H9 (cell line): ENCODE data around the gene PHF8. TPM values are rescaled to one million over a fixed set of nuclear protein-coding genes. Genes with fewer than 3 reads are reported as not detected.

ENCODE experiments used
- DNase-seq: peaks from one replicate; pipeline ENCODE4 v3.0.0-alpha.2; 2017
- H2AFZ ChIP-seq: one replicate; pipeline ENCODE4 v1.6.1; 2013; ENCODE audit warnings: mild to moderate bottlenecking, low read length, control low read depth, moderate library complexity
- H2AK5ac ChIP-seq: 2 replicates; pipeline ENCODE4 v1.6.1; 2013; ENCODE audit warnings: low read length, control low read depth, mixed read lengths; ENCODE audit not compliant: insufficient read length
- H2BK120ac ChIP-seq: one replicate; pipeline ENCODE4 v1.6.1; 2013; ENCODE audit warnings: low read depth, mild to moderate bottlenecking, low read length, control low read depth, inconsistent platforms; ENCODE audit not compliant: poor library complexity, severe bottlenecking
- H2BK12ac ChIP-seq: 2 replicates; pipeline ENCODE4 v1.6.1; 2013; ENCODE audit warnings: low read length, control low read depth, mixed read lengths, low read depth; ENCODE audit not compliant: insufficient read length
- H2BK15ac ChIP-seq: 2 replicates; pipeline ENCODE4 v1.6.1; 2013; ENCODE audit warnings: low read depth, low read length, control low read depth
- H2BK20ac ChIP-seq: one replicate; pipeline ENCODE4 v1.6.1; 2013; ENCODE audit warnings: low read depth, mild to moderate bottlenecking, low read length, control low read depth, inconsistent platforms; ENCODE audit not compliant: poor library complexity, severe bottlenecking
- H2BK5ac ChIP-seq: 2 replicates; pipeline ENCODE4 v1.6.1; 2013; ENCODE audit warnings: low read length, control low read depth, mixed read lengths; ENCODE audit not compliant: insufficient read length
- H3K14ac ChIP-seq: 2 replicates; pipeline ENCODE4 v1.6.1; 2013; ENCODE audit warnings: low read length, control low read depth; ENCODE audit not compliant: insufficient read depth
- H3K18ac ChIP-seq: 2 replicates; pipeline ENCODE4 v1.6.1; 2013; ENCODE audit warnings: low read depth, mild to moderate bottlenecking, mixed read lengths, low read length, control low read depth; ENCODE audit not compliant: insufficient read length
- H3K23ac ChIP-seq: 2 replicates; pipeline ENCODE4 v1.6.1; 2013; ENCODE audit warnings: low read length, control low read depth, mixed read lengths, low read depth; ENCODE audit not compliant: insufficient read length
- H3K23me2 ChIP-seq: 2 replicates; pipeline ENCODE4 v1.6.1; 2013; ENCODE audit warnings: low read depth, mild to moderate bottlenecking, mixed read lengths, low read length, control low read depth; ENCODE audit not compliant: insufficient read length, poor library complexity, severe bottlenecking
- H3K27ac ChIP-seq: 2 replicates; pipeline ENCODE4 v1.5.1; 2013; ENCODE audit warnings: low read length, control low read depth, mixed read lengths, low read depth; ENCODE audit not compliant: insufficient read length
- H3K27me3 ChIP-seq: 2 replicates; pipeline ENCODE4 v1.6.1; 2013; ENCODE audit warnings: low read length, control low read depth, inconsistent platforms; ENCODE audit not compliant: insufficient read depth
- H3K4ac ChIP-seq: 2 replicates; pipeline ENCODE4 v1.6.1; 2013; ENCODE audit warnings: low read depth, mild to moderate bottlenecking, control low read depth, inconsistent platforms, low read length, moderate library complexity
- H3K4me1 ChIP-seq: 2 replicates; pipeline ENCODE4 v1.6.1; 2013; ENCODE audit warnings: low read length, control low read depth, inconsistent platforms; ENCODE audit not compliant: insufficient read depth
- H3K4me2 ChIP-seq: 2 replicates; pipeline ENCODE4 v1.6.1; 2013; ENCODE audit warnings: low read length, control low read depth, mixed read lengths; ENCODE audit not compliant: insufficient read length, insufficient read depth
- H3K56ac ChIP-seq: 2 replicates; pipeline ENCODE4 v1.6.1; 2013; ENCODE audit warnings: low read depth, mild to moderate bottlenecking, mixed read lengths, low read length, control low read depth; ENCODE audit not compliant: insufficient read length
- H3K79me1 ChIP-seq: 2 replicates; pipeline ENCODE4 v1.6.1; 2013; ENCODE audit warnings: low read depth, mild to moderate bottlenecking, moderate library complexity, low read length, control low read depth, inconsistent platforms; ENCODE audit not compliant: insufficient read depth, poor library complexity, severe bottlenecking
- H3K79me2 ChIP-seq: 2 replicates; pipeline ENCODE4 v1.6.1; 2013; ENCODE audit warnings: low read length, control low read depth, inconsistent platforms; ENCODE audit not compliant: insufficient read depth
- H3K9ac ChIP-seq: 2 replicates; pipeline ENCODE4 v1.6.1; 2013; ENCODE audit warnings: low read length, control low read depth, mixed read lengths; ENCODE audit not compliant: insufficient read length; ENCODE audit errors: extremely low read depth
- H3K9me3 ChIP-seq: one replicate; pipeline ENCODE4 v1.6.1; 2013; ENCODE audit warnings: low read depth, low read length, inconsistent platforms; ENCODE audit not compliant: control insufficient read depth
- H3T11ph ChIP-seq: one replicate; pipeline ENCODE4 v1.6.1; 2013; ENCODE audit warnings: mild to moderate bottlenecking, low read length, control low read depth, inconsistent platforms
- H4K20me1 ChIP-seq: one replicate; pipeline ENCODE4 v1.6.1; 2013; ENCODE audit not compliant: control insufficient read depth, insufficient read length, insufficient read depth
- H4K5ac ChIP-seq: 2 replicates; pipeline ENCODE4 v1.6.1; 2013; ENCODE audit warnings: low read depth, mild to moderate bottlenecking, mixed read lengths, low read length, control low read depth; ENCODE audit not compliant: insufficient read length
- H4K8ac ChIP-seq: replicated peaks from 2 replicates; pipeline ENCODE4 v1.6.1; 2013; ENCODE audit warnings: low read length, control low read depth, mixed read lengths, low read depth; ENCODE audit not compliant: insufficient read length
- H4K91ac ChIP-seq: 2 replicates; pipeline ENCODE4 v1.6.1; 2013; ENCODE audit warnings: low read depth, mild to moderate bottlenecking, moderate library complexity, mixed read lengths, low read length, control low read depth; ENCODE audit not compliant: insufficient read length
- H3K27ac Mint-ChIP-seq, 3 experiments: 2 replicates in 2 of 3; 3 replicates in 1 of 3; pipeline ENCODE4 v1.8.0; 2020 to 2021; ENCODE audit warnings: mixed read lengths in 3 of 3, mild to moderate bottlenecking in 1 of 3, moderate library complexity in 1 of 3
- H3K27me3 Mint-ChIP-seq: 2 replicates; pipeline ENCODE4 v1.8.0; 2021; ENCODE audit warnings: low read depth, mild to moderate bottlenecking, moderate library complexity, mixed read lengths
- H3K36me3 Mint-ChIP-seq, 3 experiments: 2 replicates in 2 of 3; 3 replicates in 1 of 3; pipeline ENCODE4 v1.8.0; 2020 to 2021; ENCODE audit warnings: low read depth in 3 of 3, mixed read lengths in 3 of 3; ENCODE audit not compliant: insufficient read depth in 1 of 3
- H3K4me1 Mint-ChIP-seq, 2 experiments: 2 replicates each; pipeline ENCODE4 v1.8.0; 2020; ENCODE audit warnings: mixed read lengths in 2 of 2
- H3K4me3 Mint-ChIP-seq, 2 experiments: 2 replicates in 1 of 2; 3 replicates in 1 of 2; pipeline ENCODE4 v1.8.0; 2020 to 2021; ENCODE audit warnings: mild to moderate bottlenecking in 2 of 2, mixed read lengths in 2 of 2, moderate library complexity in 1 of 2
- H3K9me3 Mint-ChIP-seq, 2 experiments: 2 replicates in 1 of 2; 3 replicates in 1 of 2; pipeline ENCODE4 v1.8.0; 2020; ENCODE audit warnings: mild to moderate bottlenecking in 2 of 2, mixed read lengths in 2 of 2, moderate library complexity in 1 of 2
- CTCF ChIP-seq: fragments of 200-600 bp; sonication (generic); conservative IDR thresholded peaks from 3 replicates; pipeline ENCODE4 v1.8.0; 2021; ENCODE audit warnings: antibody characterized with exemption, mild to moderate bottlenecking
- WGBS: extraction: QIAGEN DNeasy Blood & Tissue Kit; methylation state at CpG from one replicate; pipeline ENCODE4 v1.1.7; 2013; ENCODE audit warnings: missing lambda C conversion rate, low lambda C conversion rate, mixed read lengths; ENCODE audit not compliant: insufficient read length; ENCODE audit errors: extremely low coverage; 5-methylcytosine and 5-hydroxymethylcytosine counted together
- total RNA-seq: library from RNA; stranded (reverse); gene quantifications from 2 replicates; pipeline ENCODE4 v1.2.1, GENCODE V29; 2021

Gene PHF8
- total RNA-seq, 1 experiment from 2014 or later = 38.9 TPM

GRCh38 chrX:53969540-53969939 lies 74.7 kb downstream of the PHF8 start:
- H2BK15ac ChIP-seq = no peak overlapping the region
- H3K27ac ChIP-seq = no peak overlapping the region
- H3K18ac ChIP-seq = no peak overlapping the region
- Mint-ChIP-seq H3K4me3 (no peak overlapping the region), H3K36me3 (peaks cover 53 to 76% (median 63%) of the 10 kb centered on the region in 3 experiments), H3K9me3 (peaks cover 77 to 83% of the 10 kb centered on the region in 2 experiments), H3K27me3 (no peaks in the 10 kb centered on the region; the same call in 1 of the 2 replicates), H3K4me1 (no peaks in the 10 kb centered on the region), H3K27ac (no peak overlapping the region)
- H2BK20ac ChIP-seq = no peak overlapping the region
- no peaks in the 10 kb centered on the region for H3K4me1 ChIP-seq
- WGBS = no CpG with 5 or more reads among the region's 3 CpGs
- H2AK5ac ChIP-seq = no peak overlapping the region
- H3K27me3 ChIP-seq = no peaks in the 10 kb centered on the region
- no peak overlapping the region for H2BK5ac ChIP-seq
- no peak overlapping the region for H2AFZ ChIP-seq
- H4K91ac ChIP-seq = no peak overlapping the region
- no peak overlapping the region for H3K56ac ChIP-seq
- H3K23ac ChIP-seq = no peak overlapping the region
- DNase-seq = no peak
- no peak overlapping the region for H4K5ac ChIP-seq
- no peak overlapping the region for H3K4ac ChIP-seq
- H3K79me2 ChIP-seq = no peaks in the 10 kb centered on the region; the same call in 1 of the 2 replicates
- no peak overlapping the region for H4K8ac ChIP-seq
- peaks cover 2% of the 10 kb centered on the region for H3K9me3 ChIP-seq
- no peaks in the 10 kb centered on the region for H3K23me2 ChIP-seq
- no peaks in the 10 kb centered on the region for H4K20me1 ChIP-seq
- H3T11ph ChIP-seq = no peak overlapping the region
- no peaks in the 10 kb centered on the region for H3K79me1 ChIP-seq
- H2BK120ac ChIP-seq = no peak overlapping the region
- H2BK12ac ChIP-seq = no peak overlapping the region
- no peak overlapping the region for H3K4me2 ChIP-seq
- TF ChIP-seq CTCF = no peak
- H3K9ac ChIP-seq = no peak overlapping the region
- no peak overlapping the region for H3K14ac ChIP-seq
